HS-27A (cell line): ENCODE measurements around the gene MKI67.
"Not testable (repeated sequence)": the region's sequence is repeated elsewhere in the genome, so short reads cannot be mapped to it uniquely, and the experiment has no call there.

Experiments
- DNase-seq: peaks from one replicate; pipeline ENCODE4 v3.0.0-alpha.2; 2012; ENCODE audit warnings: low read depth, missing footprints

Gene MKI67

DNA sequence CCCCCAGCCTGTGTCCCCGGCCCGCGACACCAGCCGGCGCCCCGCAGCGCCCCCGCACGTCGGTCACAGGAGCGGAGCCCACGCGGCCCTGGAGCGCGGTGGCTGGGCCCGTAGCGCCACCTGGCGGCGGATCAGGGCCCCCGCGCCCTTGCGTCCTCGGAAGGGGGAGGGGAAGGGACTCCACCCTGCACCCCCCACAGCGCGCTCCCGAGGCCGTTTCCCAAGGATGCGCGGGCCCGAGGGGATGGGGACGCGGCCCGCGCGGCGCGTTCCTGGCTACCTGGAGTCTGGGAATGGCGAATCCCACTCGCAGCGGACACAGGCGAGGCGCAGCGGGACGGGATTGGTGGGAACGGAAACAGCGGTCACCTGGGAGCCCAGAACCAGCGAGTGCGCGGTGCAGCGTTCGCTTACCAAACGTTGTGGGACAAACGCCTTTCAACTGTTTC is 23.8 kb upstream of the MKI67 start:
- DNase-seq, result no peak

DNA sequence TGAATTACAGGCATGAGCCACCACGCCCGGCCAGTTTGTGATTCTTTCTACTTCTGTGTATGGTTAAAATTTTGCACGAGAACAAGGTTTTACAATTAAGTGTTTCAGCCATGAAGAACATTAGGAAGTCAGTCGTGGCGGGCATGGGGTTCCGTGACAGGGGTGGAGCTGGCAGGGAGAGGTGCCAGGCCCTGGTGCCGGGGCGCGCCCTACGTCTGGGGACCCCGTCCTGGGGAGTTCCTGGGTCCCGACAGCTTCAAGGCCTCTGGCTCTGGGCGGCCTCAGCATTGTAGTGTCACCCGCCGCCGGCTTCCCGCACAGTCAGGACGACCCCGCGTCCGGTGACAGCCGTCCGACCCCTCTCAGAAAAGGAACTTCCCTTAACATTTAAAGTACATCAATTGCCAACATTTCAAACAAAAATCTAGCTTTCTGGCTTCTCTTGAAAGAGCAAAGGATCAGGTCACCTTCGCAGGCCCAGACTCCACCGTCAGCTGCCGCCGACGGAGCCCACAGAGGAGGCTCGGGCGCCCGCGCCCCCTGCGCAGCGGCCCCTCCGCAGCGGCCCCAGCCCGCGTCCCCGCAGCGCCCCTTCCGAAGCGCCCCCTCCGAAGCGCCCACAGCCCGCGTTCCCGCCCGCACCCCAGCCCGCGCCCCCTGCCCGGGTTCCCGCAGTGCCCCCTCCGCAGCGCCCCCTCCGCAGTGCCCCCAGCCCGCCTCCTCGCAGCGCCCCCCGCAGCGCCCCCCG is 23.2 kb upstream of the MKI67 start:
- no peak for DNase-seq

GRCh38 chr10:128147669-128148068 is 21.4 kb upstream of the MKI67 start:
- no peak for DNase-seq

DNA sequence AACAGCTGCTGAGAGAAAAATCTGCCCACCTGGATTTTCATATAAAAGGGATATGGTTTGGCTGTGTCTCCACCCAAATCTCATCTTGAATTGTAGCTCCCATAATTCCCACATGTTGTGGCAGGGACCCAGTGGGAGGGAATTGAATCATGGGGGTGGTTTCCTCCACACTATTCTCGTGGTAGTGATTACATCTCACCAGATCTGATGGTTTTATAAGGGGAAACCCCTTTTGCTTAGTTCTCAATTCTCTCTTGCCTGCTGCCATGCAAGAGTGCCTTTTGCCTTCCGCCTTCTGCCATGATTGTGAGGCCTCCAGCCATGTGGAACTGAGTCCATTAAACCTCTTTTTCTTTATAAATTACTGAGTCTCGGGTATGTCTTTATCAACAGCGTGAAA is 20.8 kb upstream of the MKI67 start:
- DNase-seq, result no peak

GRCh38 chr10:128144547-128144946 is 18.3 kb upstream of the MKI67 start:
- DNase-seq, result no peak

GRCh38 chr10:128143531-128143930 is 17.3 kb upstream of the MKI67 start:
- no peak for DNase-seq

GRCh38 chr10:128140425-128140824 is 14.2 kb upstream of the MKI67 start:
- no peak for DNase-seq

GRCh38 chr10:128138429-128138828 is 12.2 kb upstream of the MKI67 start:
- DNase-seq, result not testable (repeated sequence)

DNA sequence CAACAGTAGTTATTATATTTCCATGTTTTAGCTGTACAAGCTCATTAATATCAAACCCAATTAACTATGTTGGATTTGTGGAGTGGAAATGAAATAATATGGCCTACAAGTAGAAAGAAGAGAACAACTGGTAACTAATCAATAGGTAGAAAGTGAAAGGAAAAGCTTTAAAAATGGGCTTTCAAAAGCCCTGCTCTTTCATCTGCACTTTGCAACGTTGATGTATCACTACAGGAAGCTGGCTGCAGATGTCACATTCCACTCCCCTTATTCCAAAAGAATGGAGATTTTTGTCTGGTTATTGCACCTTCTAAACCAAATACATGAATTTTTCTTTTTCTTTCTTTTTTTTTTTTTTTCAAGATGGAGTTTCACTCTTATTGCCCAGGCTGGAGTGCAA is 11.7 kb upstream of the MKI67 start:
- no peak for DNase-seq

GRCh38 chr10:128130051-128130450 is 3.8 kb upstream of the MKI67 start:
- DNase-seq, result no peak

DNA sequence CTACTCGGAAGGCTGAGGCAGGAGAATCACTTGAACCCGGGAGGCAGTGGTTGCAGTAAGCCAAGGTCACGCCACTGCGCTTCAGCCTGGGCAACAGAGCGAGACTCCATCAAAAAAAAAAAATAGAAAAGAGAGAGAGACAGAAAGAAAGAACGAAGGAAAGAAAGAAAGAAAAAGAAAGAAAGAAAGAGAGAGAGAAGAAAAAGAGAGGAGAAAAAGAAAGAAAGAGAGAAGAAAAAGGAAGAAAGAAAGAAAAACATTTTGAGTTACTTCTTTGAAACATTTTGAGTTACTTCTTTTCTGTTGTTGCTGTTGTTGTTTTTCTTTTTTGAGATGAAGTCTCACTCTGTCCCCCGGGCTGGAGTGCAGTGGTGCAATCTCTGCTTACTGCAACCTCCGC is 2.4 kb upstream of the MKI67 start:
- DNase-seq, result no peak

DNA sequence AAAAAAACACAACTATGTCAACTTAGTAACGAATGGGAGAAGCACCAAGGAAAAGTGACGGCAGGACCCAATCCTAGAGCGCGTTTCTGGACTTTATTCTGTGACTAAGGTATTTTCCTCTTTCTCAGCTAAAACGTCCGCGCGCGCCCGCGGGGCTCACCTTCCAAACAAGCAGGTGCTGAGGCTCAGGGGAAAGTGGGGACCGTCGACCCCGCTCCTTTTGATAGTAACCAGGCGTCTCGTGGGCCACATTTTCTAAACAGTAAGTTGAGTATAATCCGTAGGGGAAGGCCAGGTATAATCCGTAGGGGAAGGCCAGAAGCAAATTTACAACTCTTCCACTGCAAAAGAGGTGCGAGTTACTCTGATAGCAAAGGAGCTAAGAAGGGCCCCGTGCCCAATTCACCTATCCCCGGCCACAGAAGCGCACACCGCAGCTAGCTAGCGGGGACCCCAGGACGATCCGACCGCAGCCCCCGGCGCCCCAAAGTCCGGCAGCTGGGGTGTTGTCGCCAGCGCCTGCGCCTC is 743 bp downstream of the MKI67 start:
- no peak for DNase-seq

DNA sequence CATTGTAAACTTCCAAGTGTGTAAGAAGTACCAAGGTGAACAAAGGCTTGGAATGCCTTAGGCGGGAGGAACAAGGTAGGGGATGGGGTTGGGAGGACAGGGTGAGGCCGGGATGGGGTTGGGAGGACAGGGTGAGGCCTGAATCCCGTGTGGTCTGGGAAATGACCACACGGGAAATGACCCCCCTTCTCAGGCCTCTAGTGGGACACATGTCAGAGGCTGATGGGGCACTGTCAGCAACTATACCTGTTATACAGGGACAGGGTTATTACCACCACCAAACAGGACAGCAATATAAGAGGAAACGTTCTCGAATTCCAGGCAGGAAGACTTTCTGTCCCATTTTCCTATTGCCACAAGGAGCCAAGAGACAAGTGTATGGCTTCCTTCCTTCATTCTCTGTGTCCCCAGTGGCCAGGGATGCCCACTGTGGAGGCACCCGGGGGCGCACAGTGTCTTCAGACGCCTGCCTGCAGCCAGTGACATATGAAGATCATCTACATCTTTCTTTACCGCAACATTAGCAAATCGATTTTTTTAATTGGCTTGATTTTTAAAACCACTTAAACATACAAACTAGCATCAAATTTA is 1.3 kb downstream of the MKI67 start:
- DNase-seq, result no peak

GRCh38 chr10:128123846-128124245 is 2.4 kb downstream of the MKI67 start:
- DNase-seq, result no peak

DNA sequence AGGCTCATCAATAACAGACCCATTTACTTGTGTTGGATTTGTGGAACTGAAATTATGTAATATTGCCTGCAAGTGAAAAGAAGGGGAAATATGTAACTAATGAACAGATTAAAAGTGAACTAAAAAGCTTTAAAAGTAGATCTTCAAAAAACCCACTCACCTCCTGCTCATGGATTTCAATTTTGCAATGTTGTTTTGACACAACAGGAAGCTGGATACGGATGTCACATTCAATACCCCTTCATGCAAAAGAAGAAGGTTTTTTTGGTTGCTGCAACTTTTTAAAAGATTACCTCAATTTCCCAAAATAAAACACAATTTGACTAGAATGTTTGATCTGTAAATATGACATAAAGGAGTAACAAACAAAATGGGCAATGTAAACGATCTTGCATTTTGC is 3.3 kb downstream of the MKI67 start:
- no peak for DNase-seq

- no peak for DNase-seq
These were observed 4.3 kb downstream of the MKI67 start for GRCh38 chr10:128121750-128122412.

DNA sequence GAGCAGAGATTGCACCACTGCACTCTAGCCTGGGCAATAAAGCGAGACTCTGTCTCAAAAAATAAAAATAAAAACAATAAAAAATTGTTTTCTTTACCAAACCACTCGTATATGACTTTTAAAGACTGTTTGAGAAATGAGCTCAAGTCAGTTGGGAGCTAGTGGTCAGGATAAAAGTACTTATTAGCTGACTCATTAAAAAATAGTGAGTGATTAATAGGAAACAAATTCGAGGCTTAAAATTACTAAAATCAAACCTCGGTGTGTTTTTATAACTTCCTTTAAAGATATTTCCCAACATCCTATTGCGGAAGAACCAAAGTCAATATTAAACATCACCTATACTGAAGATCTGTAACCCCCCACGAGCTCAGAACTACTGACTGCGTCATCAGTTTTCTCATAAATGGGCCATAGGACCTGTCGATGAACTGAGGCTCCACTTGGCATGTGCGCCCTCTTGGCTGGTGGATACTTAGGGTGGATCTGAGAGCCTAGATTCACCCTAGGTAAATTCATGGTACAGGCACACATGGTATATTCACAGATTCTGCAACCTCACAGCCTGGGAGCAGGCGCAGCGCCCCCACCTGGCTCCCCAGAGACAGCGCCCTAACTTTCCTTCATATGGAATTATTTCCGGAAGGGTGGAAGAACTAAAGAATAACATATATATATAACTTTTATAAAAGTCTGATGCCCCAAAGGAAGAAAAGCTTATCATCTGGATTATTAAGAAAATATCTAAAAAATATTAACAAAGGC is 9.2 kb downstream of the MKI67 start:
- DNase-seq, result no peak

GRCh38 chr10:128116187-128116586 is 10.0 kb downstream of the MKI67 start:
- no peak for DNase-seq

- DNase-seq, result no peak
These were observed 10.9 kb downstream of the MKI67 start for GRCh38 chr10:128115356-128115755.

DNA sequence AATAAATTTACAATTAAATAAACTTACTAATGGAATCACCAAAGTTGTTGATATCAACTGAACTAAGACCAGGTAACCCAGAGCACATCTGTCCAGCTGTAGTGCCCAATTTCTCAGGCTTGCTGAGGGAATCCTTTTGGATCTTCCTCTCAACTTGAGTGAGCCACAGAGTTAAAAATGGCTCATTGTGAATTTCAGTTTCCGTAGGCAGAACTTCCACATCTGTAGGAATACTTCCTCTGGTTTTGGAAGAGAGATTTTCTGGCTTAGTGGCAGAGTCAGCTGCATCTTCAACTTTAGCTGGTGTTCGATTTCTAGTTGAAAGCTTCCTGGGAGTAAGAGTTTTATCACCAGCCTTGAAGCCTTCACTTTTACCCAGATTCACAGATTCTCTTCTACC is 11.3 kb downstream of the MKI67 start:
- no peak for DNase-seq

DNA sequence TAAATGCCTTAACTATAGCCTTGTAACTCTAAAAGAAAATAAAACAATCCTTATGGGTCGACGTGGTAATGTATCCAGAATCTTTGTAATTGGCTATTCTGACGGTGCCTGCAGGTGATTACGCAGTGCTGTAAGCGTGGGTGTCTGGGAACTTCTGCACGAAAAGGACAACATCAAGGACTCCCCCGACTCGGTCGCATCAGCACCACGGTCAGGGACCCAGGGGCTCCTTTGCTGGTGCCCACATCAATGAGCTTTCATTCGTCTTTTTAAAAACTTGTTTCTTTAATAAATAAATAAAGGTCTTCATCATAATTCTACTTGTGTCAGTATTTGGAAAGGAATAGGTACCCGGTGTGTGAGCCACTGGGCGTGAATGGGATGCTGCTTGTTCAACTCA is 13.2 kb downstream of the MKI67 start:
- no peak for DNase-seq

GRCh38 chr10:128111696-128112095 is 14.5 kb downstream of the MKI67 start:
- DNase-seq, result no peak
